Activated CD8-positive, alpha-beta memory T cell treated with anti-CD3 and anti-CD28 coated beads, Interleukin-2, amount 50 U/mL, for 24 hours (primary cell): Measurements from ENCODE around the gene CHD5.
"Not testable (repeated sequence)": the region's sequence is repeated elsewhere in the genome, so short reads cannot be mapped to it uniquely, and the experiment has no call there.

ENCODE experiments used
- DNase-seq: peaks from one replicate; pipeline ENCODE4 v3.0.0-alpha.2; 2020; ENCODE audit errors: extremely low read depth

Gene CHD5

DNA sequence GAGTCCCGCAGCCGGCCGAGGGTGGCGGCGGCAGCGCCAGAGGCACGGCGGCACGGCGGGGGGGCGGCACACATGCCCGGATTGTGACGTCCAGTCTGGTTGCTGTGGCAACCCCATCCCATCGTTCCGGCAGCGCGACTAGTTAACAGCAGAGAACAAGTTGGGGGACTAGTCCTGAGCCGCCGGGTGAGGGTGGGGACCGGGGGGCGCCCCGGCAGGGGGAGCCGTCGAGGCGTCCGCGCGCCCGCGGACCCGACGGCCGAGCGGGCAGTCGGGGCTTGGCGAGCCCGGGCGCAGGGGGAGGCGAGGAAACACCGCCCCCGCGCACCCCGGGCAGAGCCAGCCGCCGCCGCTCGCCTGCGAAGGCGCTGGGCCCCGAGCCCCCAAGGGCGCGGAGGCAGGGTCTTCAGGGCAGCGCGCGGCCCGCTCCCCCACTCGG, at the start of gene CHD5:
CHD5 (minus strand) TSS at position 54 of the 439 bp plus-strand sequence. CDS start 298 bp downstream, outside the sequence.
- no peak for DNase-seq

DNA sequence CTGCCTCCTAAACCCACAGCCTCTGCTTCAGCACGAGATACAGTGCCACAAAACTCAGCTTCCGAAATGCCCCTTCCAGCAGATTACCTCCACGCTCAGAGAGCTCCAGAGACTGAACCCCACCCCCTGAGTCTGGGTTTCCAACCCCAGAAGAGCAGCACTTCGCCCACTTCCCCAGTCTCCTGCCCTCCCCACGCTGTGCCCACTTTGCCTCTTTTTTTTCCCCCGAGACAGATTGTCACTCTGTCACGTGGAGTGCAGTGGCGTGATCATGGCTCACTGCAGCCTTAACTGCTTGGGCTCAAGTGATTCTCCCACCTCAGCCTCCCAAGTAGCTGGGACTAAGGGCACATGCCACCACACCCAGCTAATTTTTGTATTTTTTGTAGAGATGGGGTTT, 45.5 kb upstream of the CHD5 start:
- DNase-seq, result no peak

DNA sequence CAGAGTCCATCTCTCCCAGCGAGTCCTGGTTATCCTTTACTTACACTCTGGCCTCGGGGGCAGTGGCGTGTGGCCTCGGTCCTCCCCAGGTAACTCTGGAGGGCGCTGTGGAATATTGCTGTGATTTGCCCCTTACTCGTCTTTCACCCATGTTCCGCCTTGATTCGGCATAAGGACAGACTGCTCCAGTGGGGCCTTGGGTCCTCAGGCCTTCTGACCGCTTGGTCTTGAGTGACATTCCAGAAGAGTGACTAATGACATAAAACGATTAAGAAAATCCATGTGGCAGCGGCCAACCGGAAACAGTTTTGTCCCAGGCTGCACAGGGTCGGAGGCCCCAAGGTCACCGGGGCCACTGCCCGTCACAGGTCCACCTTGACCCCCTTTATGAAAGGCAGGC, 44.6 kb upstream of the CHD5 start:
- DNase-seq, result no peak

DNA sequence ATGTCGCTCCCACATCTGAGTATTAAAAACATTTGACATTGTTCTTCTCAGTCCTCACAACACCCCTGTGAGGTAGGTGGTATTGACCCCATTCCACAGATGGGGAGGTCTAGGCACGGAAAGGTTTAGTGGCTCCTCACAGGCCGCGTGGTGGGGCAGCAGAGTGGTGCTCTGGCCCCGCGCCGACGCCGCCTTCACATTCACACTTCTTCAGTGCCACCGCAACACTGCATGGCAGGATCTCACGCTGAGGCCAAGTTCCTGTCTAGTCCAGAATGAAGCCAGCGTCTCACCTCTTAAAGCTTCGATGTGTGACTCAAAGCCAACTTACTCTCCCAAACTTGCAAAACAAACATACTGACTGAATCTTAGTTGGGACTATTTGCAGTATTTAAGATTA, 43.5 kb upstream of the CHD5 start:
- DNase-seq, result no peak

DNA sequence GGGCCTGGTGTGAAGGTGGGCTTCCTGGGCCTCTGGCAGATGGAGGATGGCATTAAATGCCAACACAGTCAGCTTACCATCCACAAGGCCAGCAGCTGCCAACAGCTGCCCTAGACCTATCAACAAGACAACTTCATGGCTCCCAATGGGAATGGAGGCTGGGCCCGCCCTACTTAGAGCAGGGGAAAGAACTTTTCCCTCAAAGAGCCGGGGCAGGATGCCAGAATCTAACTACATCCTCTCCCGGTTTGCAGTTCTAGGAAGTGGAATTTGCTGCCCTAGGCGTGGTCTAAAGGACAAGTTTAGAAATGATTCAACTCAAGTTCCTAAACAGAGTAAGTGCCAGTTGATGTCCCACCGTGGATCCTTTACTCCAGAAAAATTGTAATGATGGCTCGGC, 42.5 kb upstream of the CHD5 start:
- no peak for DNase-seq

DNA sequence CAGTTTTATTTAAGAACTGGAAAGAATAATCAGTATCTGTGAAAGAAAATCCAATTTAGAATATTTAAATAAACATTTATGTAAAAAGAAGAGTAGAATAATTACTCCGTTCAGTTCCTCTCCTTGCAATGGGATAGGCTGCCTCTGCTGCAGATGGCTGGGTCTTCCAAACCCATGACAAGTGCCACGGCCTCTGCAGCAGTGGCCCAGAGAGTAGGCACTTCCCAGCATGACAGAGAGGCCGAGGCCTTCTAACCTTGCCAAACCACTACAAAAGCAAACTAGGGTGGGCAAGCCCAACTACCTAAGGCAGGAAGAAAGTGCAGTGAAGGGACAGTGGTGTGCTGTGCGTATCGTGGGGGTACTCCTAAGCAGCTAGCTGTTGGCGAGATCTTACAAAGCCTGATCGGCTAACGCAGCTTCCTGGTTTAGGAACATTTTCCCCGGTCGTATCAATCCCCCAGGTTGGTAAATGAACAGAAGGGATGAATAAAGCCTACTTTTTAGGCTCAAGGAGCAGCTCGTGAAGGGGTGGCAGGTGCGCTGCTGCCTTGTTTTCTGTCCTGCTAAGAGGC, 41.2 kb upstream of the CHD5 start:
- DNase-seq, result no peak

DNA sequence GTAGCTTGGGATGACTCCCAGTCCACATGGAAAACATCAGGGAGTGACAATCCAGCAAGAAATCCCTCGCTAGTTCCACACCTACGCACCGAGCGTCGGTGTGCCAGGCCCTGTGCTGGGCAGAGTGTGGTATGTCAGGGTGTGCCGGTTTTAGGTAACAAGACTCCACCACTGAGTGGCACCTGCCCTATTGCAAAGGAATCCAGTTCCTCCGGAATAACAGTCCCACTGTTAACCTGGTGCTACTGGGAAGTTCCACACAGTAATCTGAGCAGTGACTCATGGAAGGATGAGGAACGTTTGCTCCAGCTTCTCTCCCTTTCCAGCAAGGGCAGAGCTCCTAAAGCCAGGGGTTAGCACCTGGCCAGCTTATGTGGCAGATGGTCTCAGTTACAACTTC, 40.1 kb upstream of the CHD5 start:
- no peak for DNase-seq

DNA sequence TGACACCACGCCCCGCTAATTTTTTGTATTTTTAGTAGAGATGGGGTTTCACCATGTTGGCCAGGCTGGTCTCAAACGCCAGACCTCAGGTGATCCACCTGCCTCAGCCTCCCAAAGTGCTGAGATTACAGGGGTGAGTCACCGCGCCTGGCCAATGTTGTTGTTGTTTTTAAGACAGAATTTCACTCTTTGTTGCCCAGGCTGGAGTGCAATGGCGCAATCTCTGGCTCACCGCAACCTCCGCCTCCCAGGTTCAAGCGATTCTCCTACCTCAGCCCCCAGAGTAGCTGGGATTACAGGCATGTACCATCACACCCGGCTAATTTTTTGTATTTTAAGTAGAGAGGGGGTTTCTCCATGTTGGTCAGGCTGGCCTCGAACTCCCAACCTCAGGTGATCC, 39.5 kb upstream of the CHD5 start:
- not testable (repeated sequence) for DNase-seq

DNA sequence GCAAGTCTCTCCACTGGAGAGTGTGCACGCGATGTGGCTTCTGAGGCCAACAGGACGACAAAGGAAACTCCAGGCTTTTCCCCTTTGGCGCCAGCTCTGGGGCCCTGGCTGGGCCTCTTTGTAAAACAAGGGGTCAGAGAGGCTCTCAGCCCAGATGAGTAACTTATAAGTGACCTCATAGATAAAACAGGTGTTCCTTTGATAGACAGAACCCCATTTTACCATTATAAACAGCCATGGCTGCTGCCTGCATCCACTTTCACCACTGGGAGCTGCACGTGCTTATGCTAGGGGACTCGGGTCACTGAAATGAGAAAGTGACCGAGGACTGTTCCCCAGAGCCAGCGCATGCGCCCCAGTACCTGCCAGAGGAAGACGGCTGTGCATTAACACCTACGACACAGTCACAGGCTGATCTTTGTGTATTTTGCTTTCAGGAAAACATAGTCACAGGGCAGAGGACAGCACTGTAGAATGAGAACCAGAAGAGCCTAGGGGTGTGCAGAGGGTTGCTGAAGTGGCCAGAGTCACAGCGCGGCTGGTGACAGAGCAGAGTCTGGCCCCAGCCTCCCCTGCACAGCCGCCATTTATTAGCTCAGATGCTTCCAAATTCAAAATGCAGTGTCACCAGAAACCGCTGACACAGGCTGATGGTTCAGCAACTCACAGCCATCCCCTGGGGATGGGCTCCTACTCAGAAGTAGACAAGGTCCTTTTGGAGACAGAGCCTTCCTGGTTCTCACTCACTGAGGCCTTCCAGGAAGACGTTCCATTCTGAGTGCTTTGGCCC, 38.4 kb upstream of the CHD5 start:
- DNase-seq, result no peak

DNA sequence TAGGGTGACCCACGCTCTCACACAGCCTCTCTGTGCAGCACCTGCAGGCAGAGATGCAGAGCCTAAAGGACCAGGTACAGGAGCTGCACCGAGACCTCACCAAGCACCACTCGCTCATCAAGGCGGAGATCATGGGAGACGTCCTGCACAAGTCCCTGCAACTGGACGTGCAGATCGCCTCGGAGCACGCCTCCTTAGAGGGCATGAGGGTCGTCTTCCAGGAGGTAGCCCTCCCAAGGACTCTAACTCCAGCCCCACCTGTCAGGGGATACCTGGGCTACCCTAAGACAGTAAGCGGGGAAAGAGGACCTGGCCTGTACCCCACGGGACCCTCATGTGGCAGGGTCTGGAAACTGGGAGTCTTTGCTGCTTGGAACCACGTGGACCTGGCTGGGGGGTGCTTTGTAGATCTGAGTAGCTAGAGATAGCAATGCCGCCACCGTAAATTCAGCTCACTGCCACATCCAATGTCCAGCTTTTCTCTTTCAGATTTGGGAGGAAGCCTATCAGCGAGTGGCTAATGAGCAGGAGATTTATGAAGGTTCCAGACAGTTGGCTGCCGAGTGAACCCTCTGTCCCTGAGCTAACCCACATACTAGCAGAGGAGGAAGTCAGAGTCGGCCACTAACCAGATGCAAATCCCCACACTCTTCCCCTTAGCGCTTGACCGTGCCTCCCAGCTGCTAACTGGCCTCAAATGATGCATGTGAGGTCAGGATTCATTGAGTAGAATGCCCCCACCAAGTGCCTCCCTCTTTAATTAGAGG, 32.3 kb upstream of the CHD5 start:
- DNase-seq, result no peak

DNA sequence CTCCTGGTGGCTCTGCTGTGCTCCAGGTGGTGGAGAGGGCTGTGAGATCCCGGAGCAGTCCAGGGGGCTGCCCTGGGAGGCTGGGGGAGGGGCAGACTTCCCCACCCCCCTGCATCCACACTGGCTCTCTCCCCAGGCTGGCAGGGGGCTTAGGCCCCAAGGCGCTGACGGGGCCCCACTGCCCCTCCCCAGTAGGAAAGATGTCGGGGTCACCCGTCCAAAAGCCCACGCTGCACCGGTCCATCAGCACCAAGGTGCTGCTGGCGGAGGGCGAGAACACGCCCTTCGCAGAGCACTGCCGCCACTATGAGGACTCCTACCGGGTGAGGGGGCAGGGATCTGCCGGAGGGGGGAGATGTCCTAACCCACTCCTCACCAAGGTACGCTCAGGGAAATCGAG, 31.6 kb upstream of the CHD5 start:
- DNase-seq, result no peak

DNA sequence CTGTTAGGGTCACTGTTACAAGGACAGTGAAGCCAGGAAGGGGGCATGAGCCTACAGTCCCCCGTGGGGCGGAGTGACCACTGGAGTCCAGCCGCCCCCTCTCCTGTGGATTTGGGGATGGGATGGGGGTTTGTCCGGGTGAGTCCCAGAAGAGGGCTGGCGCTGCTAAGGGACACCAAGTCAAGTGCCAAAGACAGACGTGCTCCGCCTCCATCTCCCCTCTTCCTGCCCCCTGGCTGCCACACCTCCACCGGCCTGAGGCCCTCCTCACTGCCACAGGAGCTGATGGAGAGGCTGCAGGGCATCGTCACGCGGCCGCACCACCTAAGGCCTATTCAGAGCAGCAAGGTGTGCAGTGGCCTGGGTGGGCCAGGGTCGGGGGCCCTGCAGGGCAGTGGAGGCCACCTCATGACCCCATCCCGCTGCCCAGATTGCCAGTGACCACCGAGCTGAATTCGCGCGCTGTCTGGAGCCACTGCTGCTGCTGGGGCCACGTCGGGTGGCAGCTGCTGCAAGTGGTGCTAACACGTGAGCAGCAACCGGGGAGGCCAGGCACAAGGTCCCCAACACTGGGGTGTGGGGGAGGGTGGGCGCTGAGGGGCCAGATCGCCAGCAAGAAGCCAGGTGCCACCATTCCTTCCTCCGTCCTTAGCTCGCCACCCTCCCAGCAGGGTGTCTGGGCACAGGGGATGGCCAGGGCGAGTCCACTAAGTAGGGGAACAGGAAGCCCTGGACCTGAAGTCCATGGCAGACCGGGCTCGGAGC, 30.7 kb upstream of the CHD5 start:
- DNase-seq, result no peak

DNA sequence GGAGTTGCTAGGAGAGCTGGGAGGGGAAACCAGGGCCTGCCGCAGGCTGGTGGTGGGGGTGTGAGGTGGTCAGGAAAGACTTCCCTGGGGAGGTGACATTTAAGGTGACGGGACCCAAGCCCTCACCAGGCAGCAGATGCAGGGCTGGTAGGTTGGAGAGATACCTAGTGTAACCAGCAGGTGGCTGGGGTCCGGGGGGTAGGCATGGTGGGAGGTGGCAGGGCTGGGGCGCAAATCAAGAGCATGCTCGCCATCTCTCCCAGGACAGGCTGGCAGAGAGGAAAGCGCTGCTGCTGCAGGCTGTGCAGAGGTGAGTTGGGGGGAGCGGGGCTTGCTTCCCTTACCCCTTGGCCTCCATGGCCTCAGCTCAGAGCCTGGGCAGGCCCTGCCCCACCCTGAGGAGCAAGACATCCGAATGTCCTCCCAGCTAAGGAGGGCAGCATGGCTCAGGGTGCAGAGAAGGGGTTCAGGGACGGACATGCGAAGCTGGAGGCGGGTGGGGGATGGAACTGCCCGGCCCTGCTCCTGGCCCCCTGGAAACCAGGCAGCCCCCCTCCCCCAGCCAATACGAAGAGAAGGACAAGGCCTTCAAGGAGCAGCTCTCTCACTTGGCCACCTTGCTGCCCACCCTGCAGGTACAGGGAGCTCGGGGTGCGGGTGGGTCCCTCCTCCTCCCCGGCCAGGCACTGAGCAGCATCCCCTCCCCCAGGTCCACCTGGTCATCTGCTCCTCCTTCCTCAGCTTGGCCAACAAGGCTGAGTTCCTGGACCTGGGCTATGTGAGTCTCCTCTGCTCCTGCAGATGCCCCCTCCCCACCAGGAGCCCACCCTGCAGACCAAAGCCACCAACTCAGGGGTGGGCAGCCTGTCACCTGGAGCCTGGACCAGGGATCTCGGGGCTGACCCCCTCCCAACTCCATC, 29.8 kb upstream of the CHD5 start:
- DNase-seq, result no peak

DNA sequence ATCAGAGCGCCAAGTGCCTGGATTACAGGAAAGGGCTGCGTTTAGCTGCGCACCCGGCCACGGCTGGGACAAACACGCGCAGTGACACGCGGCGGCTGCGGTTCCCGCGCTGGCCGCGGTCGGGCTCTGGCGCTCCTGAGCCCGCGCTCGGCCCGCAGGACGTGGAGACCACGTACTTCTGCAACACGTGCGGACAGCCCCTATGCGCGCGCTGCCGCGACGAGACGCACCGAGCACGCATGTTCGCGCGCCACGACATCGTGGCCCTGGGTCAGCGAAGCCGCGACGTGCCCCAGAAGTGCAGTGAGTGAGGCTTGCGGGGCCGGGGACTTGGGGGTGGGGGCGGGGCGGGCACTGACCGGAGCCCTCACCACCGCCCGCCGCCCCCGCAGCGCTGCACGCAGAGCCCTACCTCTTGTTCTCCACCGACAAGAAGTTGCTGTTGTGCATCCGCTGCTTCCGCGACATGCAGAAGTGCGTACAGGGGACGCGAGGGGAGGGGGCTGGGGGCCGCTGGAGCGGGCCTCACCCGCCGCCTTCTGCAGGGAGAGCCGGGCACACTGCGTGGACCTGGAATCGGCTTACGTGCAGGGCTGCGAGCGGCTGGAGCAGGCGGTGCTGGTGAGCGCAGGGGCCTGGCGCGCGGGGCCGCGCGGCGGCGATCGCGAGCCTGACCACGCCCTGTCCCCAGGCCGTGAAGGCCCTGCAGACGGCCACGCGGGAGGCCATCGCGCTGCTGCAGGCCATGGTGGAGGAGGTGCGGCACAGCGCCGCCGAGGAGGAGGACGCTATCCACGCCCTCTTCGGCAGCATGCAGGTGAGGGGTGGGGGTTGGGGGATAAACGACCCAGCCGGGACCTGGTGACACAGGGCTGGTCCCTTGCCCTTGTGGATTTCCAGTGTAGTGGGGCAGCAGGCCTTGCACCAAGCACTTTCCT, 28.9 kb upstream of the CHD5 start:
- no peak for DNase-seq

DNA sequence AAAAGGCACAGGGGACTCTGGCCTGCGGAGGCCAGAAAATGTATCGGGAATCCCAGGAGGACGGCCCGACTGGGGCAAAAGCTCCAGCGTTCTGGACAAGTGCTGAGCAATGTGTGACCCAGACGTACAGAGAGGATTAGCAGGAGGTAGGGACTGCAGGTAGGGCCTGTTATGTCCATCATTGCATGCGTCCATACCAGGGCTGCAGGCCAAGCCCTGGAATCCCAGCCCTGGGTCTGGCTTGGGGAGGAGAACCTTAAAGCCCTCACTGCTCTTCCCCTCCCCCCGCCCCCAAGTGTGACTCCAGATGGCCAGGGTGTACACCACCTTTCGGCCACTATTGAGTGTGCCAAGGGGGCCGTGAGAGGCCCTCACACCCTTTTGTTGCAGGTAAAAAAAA, 27.8 kb upstream of the CHD5 start:
- DNase-seq, result no peak

DNA sequence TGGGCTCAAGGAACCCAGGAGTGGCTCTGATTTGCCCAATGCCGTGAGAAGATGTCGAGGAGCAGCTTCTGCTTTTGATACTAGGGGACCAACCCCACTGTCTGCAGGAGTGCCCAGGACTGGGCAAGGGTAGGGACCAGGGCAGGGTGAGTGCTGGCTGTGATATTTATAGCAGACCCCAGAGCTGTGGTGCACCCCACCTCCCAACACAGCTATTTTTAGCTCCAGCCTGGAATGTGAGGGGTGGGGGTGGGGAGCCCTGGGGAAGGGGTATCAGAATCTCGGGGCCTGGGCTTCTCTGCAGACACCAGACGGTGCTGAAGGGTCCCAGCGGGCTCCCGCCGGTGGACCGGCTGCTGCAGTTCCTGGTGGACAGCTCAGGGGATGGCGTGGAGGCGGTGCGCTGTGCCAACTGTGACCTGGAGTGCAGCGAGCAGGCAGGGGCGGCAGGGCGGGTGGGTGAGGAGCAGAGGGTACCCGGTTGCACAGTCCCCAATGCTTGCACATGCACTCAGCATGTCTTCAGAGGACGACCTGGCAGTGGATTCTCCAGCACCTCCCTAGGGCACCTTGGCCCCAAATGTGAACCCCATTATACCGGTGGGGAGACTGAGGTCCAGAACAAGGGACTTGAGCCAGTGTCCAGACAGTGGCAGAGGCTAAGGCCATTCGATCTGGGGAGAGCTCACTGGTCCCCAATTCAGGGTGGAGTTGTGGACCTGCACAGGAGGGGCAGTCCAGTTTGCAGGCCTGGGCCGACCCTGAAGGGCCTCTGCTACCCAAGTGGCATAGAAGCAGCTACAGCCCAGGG, 27.2 kb upstream of the CHD5 start:
- DNase-seq, result no peak

DNA sequence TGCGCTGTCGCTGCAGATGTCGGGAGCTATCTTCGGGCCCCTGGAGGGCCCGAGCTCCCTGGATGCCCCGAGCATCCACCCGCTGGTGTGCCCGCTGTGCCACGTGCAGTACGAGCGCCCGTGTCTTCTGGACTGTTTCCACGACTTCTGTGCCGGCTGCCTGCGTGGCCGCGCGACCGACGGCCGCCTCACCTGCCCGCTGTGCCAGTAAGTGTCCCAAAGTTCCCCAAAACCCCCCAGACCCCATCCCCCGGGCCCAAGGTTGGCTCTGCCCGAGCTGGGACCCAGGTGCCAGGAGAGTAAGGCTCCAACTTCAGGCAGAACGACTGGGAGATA, 26.4 kb upstream of the CHD5 start:
- DNase-seq, result no peak

DNA sequence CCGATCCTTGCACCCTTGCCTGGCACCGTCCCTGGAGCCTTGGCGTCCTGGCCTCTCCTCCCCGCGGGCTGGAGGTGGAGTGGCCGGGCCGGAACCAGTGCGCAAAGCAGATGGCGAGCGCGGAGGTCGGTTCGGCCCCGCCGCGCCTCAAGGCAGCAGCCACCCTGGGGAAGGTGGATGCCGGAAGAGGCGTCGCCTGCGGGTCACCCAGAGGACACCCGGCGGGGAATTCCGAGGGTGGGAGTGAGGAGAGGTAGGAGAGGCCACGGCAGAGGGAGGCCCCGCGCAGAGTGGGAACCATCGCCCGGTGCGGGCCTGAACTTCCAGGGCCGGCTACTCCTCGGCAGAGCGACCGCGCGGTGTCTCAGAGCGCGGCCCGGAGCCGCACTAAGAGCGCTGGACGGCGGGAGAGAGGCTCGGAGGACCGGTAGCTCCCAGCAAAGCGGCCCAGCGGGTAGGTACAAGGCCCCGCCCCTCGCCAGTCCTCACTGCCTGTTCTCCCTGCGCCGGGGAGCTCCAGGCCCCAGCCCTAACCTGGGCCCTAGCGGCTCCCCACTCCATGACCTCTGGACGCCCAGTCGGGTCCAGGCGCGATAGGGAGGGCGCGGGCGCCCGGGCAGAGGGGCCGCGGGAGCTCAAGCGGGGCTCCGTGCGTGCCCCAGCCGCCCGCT, 25.9 kb upstream of the CHD5 start, which contains the start of gene RNF207:
RNF207 (plus strand) TSS at position 271 of the 671 bp plus-strand sequence. CDS start 417 bp downstream, outside the sequence.
- peak; percentile 30 for DNase-seq
